ENCODE results near the gene ANKS6. TPM values are rescaled to one million over a fixed set of nuclear protein-coding genes. Genes with fewer than 3 reads are reported as not detected.
A peak's percentile ranks its signal among the peaks of the same experiment; 100 is the strongest.

ANKS6 gene
- total and polyA plus RNA-seq, 9 of the 15 experiments (the other 6 are each of a cell fraction or from before 2014, with no cell fraction given) = 9.9 to 74.5 (median 36.9) TPM

DNA sequence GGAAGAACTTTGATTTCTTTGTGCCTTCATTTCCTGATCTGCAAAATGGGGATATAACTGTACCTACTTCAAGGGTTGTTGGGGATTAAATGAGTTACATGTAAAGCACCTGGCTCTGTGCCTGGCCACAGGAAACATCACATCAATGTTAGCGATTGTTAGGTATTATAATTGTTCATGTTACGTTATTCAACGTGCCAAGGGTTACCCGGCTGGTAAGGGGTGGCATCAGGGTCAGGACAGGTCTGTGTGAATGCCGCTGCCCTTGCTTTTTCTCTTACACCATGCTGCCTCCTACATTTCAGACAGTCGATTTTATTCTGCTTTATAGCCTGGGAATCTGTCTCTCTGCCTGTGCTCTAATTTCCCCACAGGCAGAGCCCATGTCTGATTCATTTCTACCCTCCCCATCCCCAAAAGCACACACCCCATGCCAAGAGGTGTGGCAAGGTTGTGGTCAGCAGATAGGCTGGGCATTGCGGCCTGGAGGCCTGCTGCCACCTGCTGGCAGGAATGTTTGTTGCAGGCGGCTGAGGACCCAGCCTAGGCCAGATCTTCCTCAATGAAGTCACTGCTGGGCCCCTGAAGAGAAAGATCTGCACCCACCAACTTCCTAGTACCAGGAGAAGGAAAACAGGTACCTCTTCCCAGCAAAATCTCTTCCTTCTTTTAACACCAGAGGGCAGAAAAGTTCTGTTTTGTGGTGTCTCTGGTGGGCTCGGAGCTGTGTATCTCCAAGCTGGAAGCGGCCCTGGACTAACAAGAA is 5.3 kb downstream of the ANKS6 start (continued):
- TF ChIP-seq, protein P1, sequence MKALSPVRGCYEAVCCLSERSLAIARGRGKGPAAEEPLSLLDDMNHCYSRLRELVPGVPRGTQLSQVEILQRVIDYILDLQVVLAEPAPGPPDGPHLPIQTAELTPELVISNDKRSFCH (CRISPR knock-in tag; IDR thresholded peaks at IDR 0.05) = no peak
- TF ChIP-seq, protein P1 (tag; IDR thresholded peaks at IDR 0.05) = no peak
- TF ChIP-seq SRSF3 (IDR thresholded peaks at IDR 0.05; ENCODE audit: insufficient read depth, low read length) (no peak), FOS (IDR thresholded peaks at IDR 0.05; ENCODE audit: extremely low read depth, insufficient read length) (no peak), SP2 (IDR thresholded peaks at IDR 0.05; ENCODE audit: extremely low read depth, low read depth, low read length, poor library complexity, severe bottlenecking) (no peak), ETV1 (tag; conservative IDR thresholded peaks at IDR 0.05; ENCODE audit: low read depth) (no peak), ZNF780A (CRISPR knock-in tag; IDR thresholded peaks at IDR 0.05) (no peak), JUND (IDR thresholded peaks at IDR 0.05; ENCODE audit: borderline replicate concordance, low read depth, low read length) (peak; percentile 59), JUND (tag; IDR thresholded peaks at IDR 0.05; ENCODE audit: borderline replicate concordance, low read depth, low read length) (peak; percentile 46; the same call in 1 of the 3 replicates), NR2C2 (CRISPR knock-in tag; IDR thresholded peaks at IDR 0.05) (no peak), NR2C2 (tag; IDR thresholded peaks at IDR 0.05) (peak; percentile 32; the same call in 1 of the 2 replicates), SMAD4 (CRISPR knock-in tag; conservative IDR thresholded peaks at IDR 0.05) (no peak), MAFF (IDR thresholded peaks at IDR 0.05; ENCODE audit: low read length) (no peak), E2F3 (CRISPR knock-in tag; IDR thresholded peaks at IDR 0.05) (no peak), ZNF583 (CRISPR knock-in tag; IDR thresholded peaks at IDR 0.05) (no peak), YY1 (IDR thresholded peaks at IDR 0.05; ENCODE audit: borderline replicate concordance in 1 of 3, control insufficient read depth in 1 of 3, extremely low read depth in 1 of 3, insufficient read depth in 3 of 3, insufficient read length in 1 of 3, insufficient replicate concordance in 2 of 3, low read depth in 1 of 3, low read length in 2 of 3) (peak in 1 of 3 experiments; percentile 1)
- TF ChIP-seq, protein P2, sequence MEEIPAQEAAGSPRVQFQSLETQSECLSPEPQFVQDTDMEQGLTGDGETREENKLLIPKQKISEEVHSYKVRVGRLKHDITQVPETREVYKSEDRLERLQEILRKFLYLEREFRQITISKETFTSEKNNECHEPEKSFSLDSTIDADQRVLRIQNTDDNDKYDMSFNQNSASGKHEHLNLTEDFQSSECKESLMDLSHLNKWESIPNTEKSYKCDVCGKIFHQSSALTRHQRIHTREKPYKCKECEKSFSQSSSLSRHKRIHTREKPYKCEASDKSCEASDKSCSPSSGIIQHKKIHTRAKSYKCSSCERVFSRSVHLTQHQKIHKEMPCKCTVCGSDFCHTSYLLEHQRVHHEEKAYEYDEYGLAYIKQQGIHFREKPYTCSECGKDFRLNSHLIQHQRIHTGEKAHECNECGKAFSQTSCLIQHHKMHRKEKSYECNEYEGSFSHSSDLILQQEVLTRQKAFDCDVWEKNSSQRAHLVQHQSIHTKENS (CRISPR knock-in tag; IDR thresholded peaks at IDR 0.05) = no peak
- TF ChIP-seq, protein P3, sequence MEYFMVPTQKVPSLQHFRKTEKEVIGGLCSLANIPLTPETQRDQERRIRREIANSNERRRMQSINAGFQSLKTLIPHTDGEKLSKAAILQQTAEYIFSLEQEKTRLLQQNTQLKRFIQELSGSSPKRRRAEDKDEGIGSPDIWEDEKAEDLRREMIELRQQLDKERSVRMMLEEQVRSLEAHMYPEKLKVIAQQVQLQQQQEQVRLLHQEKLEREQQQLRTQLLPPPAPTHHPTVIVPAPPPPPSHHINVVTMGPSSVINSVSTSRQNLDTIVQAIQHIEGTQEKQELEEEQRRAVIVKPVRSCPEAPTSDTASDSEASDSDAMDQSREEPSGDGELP (CRISPR knock-in tag; IDR thresholded peaks at IDR 0.05; ENCODE audit: borderline replicate concordance) = peak; percentile 77

All from K562 (cell line).